Sigmoid colon (tissue), 7 donors: ENCODE results near the gene ANKH. TPM values are rescaled to one million over a fixed set of nuclear protein-coding genes. Genes with fewer than 3 reads are reported as not detected.

Experiments used
- DNase-seq: peaks from one replicate; pipeline ENCODE4 v3.0.0-alpha.2; 2019
- H3K27ac ChIP-seq, 4 donors: fragments of 200-600 bp; sonication (generic); one replicate each; pipeline ENCODE4 v1.5.1; 2016 to 2019; ENCODE audit warnings: mild to moderate bottlenecking in 1 of 4
- H3K27me3 ChIP-seq, 3 donors: fragments of 200-600 bp; sonication (generic); one replicate each; pipeline ENCODE4 v1.5.1; 2019; ENCODE audit warnings: mild to moderate bottlenecking in 1 of 3
- H3K36me3 ChIP-seq, 4 donors: fragments of 200-600 bp; sonication (generic); one replicate each; pipeline ENCODE4 v1.5.1; 2016 to 2019
- H3K4me1 ChIP-seq, 4 donors: fragments of 200-600 bp; sonication (generic); one replicate each; pipeline ENCODE4 v1.5.1; 2017 to 2019
- H3K4me3 ChIP-seq, 4 donors: fragments of 200-600 bp; sonication (generic); one replicate each; pipeline ENCODE4 v1.5.1; 2017 to 2019; ENCODE audit warnings: mild to moderate bottlenecking in 2 of 4, moderate library complexity in 1 of 4
- H3K9me3 ChIP-seq, 4 donors: fragments of 200-600 bp in 3 of 4; sonication (generic) in 3 of 4; one replicate each; pipeline versions ENCODE4 v1.5.1 to v1.6.1; 2013 to 2019
- EP300 ChIP-seq, 4 donors: sonication (generic); formaldehyde crosslinking; IDR thresholded peaks; one replicate each; pipeline ENCODE4 v1.6.1; 2017; ENCODE audit warnings: antibody characterized with exemption in 4 of 4
- POLR2A ChIP-seq, 2 donors: fragments of 450-650 bp; IDR thresholded peaks; one replicate each; pipeline ENCODE4 v1.6.1; 2016; ENCODE audit warnings: antibody characterized with exemption in 2 of 2, mild to moderate bottlenecking in 2 of 2, moderate library complexity in 2 of 2
- POLR2AphosphoS5 ChIP-seq, 4 donors: sonication (generic); formaldehyde crosslinking; IDR thresholded peaks; one replicate each; pipeline ENCODE4 v1.6.1; 2017; ENCODE audit warnings: antibody characterized with exemption in 4 of 4
- WGBS, 2 donors: extraction: QIAGEN DNeasy Blood & Tissue Kit; methylation state at CpG; one replicate each; pipeline ENCODE4 v1.1.7; 2013; 5-methylcytosine and 5-hydroxymethylcytosine counted together
- intact Hi-C: fragments of 100-400 bp; cut with DNase I; formaldehyde crosslinking; loops from one replicate; pipeline ENCODE4 v1.15.1; 2023
- polyA plus RNA-seq, 3 donors: library from polyadenylated mRNA; stranded (reverse); fragments of 200-250 nt; gene quantifications; one replicate each; pipeline ENCODE4 v1.2.3, GENCODE V29; 2013
- total RNA-seq, 4 donors: library from RNA; depleted of rRNA; stranded (reverse); fragments of >200 nt; gene quantifications; one replicate each; pipeline ENCODE4 v1.1.0, GENCODE V29; 2016
- TF ChIP-seq, protein P1 (sequence below), 4 experiments: fragments of 450-650 bp in 3 of 4; fragments of 200-600 bp in 1 of 4; IDR thresholded peaks; one replicate each; pipeline ENCODE4 v1.5.1; 2016 to 2019; ENCODE audit warnings: antibody characterized with exemption in 4 of 4, mild to moderate bottlenecking in 3 of 4, moderate library complexity in 2 of 4
- donor health status: healthy with polysubstance abuse.
- donor health status: Bipolar disorder and iron deficiency.
- donor health status: healthy.

The ANKH gene
- total and polyA plus RNA-seq, 7 donors = 16.4 to 49.9 (median 24.7) TPM

DNA sequence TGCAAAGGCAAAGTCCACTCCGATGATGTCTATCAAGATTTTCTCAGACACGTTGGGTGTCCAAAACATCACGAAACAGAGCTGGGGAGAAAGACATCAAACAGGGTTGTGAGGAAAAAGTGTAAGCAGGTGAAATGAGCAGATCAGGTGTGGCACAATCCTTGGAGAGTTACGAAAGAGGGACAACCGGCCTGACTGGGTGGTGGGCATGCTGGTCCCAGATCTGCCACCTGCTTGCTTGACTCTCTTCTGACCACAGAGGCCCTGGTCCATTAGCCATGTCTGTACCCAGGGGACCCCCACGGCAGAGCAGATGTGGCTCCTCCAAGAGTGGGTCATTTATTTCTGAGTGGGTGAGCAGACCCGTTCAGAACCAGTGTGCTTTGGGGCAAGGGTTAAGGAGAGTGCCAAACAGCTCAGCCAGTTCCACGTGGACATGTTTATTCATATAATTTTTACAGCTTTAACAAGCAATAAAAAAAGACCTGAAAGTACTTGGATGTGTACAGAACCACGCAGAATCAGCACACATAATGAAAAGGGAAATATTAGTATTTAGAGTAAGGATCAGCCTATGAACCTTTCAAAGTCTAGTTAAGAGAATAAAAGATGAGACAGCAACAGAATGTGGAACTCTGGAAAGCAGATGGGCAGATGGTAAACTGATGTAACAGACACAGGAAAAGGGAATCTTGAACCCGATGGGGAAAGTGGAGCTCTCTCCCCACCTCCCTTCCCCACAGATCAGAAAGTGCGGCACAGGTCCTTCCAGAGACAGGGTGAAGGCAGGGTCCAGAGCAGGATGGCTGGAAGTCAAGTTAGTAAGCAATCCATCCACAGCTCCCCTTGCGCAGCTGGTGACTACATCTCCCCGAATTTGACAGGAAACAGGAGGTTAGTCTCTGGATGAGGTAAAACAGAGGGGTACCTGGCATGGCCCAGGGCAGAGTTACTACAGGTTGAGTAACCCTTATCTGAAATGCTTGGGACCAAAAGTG lies 154.5 kb downstream of the ANKH start:
- 51 to 75% methylated on average over 13 of the region's 13 CpGs for WGBS, 2 donors
- Histone ChIP-seq H3K36me3 (peaks cover 0 to 45% (median 22%) of the 10 kb centered on the region in 4 donors), H3K4me1 (peaks cover 0 to 5% (median 0%) of the 10 kb centered on the region in 4 donors), H3K27me3 (no peaks in the 10 kb centered on the region), H3K9me3 (no peaks in the 10 kb centered on the region), H3K4me3 (no peak overlapping the region), H3K27ac (no peak overlapping the region)
- DNase-seq = no peak
- no peak for TF ChIP-seq POLR2AphosphoS5 (IDR thresholded peaks at IDR 0.05)
- TF ChIP-seq POLR2A (IDR thresholded peaks at IDR 0.05) = no peak
- intact Hi-C loops = no loop called here

DNA sequence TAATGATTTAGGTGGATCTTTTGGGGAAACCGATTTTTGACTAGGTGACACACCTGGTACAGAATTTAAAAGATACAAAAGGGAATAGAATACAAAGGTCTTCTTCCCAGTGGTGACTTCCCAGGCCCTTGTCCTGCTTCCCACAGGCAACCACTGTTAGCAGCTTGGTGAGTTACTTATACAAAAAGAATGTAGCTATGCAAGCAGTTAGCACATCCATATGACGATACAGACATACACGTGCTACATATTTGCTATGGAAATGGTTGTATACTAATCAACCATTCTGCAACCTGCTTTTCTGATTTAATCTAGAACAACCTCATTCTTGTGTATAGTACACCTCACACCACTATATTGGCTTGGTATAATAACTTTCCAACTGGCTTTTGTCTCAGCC lies 156.1 kb downstream of the ANKH start:
- intact Hi-C loops = no loop called here
- peaks cover 0 to 61% (median 23%) of the 10 kb centered on the region in 4 donors for H3K36me3 ChIP-seq
- 92 to 96% methylated on average over 3 of the region's 3 CpGs for WGBS, 2 donors
- peaks cover 0 to 5% (median 0%) of the 10 kb centered on the region in 4 donors for H3K4me1 ChIP-seq
- H3K9me3 ChIP-seq = no peaks in the 10 kb centered on the region
- no peak for DNase-seq
- H3K27me3 ChIP-seq = no peaks in the 10 kb centered on the region
- H3K27ac ChIP-seq = no peak overlapping the region
- no peak overlapping the region for H3K4me3 ChIP-seq
- TF ChIP-seq POLR2A (IDR thresholded peaks at IDR 0.05) (no peak), EP300 (IDR thresholded peaks at IDR 0.05) (no peak), POLR2AphosphoS5 (IDR thresholded peaks at IDR 0.05) (no peak)
- TF ChIP-seq, protein P1, sequence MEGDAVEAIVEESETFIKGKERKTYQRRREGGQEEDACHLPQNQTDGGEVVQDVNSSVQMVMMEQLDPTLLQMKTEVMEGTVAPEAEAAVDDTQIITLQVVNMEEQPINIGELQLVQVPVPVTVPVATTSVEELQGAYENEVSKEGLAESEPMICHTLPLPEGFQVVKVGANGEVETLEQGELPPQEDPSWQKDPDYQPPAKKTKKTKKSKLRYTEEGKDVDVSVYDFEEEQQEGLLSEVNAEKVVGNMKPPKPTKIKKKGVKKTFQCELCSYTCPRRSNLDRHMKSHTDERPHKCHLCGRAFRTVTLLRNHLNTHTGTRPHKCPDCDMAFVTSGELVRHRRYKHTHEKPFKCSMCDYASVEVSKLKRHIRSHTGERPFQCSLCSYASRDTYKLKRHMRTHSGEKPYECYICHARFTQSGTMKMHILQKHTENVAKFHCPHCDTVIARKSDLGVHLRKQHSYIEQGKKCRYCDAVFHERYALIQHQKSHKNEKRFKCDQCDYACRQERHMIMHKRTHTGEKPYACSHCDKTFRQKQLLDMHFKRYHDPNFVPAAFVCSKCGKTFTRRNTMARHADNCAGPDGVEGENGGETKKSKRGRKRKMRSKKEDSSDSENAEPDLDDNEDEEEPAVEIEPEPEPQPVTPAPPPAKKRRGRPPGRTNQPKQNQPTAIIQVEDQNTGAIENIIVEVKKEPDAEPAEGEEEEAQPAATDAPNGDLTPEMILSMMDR (IDR thresholded peaks at IDR 0.05) = no peak

- no peak overlapping the region for H3K4me3 ChIP-seq
- no peaks in the 10 kb centered on the region for H3K27me3 ChIP-seq
- H3K4me1 ChIP-seq = peaks cover 0 to 5% (median 0%) of the 10 kb centered on the region in 4 donors
- 96 to 98% methylated on average over 6 of the region's 6 CpGs for WGBS, 2 donors
- intact Hi-C loops = no loop called here
- DNase-seq = no peak
- H3K36me3 ChIP-seq = peaks cover 0 to 68% (median 23%) of the 10 kb centered on the region in 4 donors
- H3K27ac ChIP-seq = no peak overlapping the region
- H3K9me3 ChIP-seq = no peaks in the 10 kb centered on the region
- TF ChIP-seq POLR2A (IDR thresholded peaks at IDR 0.05) = no peak
Measured at GRCh38 chr5:14714706-14715105, 156.9 kb downstream of the ANKH start.

GRCh38 chr5:14713476-14714390 lies 157.8 kb downstream of the ANKH start:
- intact Hi-C loops = no loop called here
- H3K27ac ChIP-seq = no peak overlapping the region
- H3K9me3 ChIP-seq = no peaks in the 10 kb centered on the region
- peaks cover 0 to 77% (median 23%) of the 10 kb centered on the region in 4 donors for H3K36me3 ChIP-seq
- H3K4me3 ChIP-seq = no peak overlapping the region
- H3K27me3 ChIP-seq = no peaks in the 10 kb centered on the region
- WGBS, 2 donors = 91 to 95% methylated on average over 23 of the region's 23 CpGs
- TF ChIP-seq EP300 (IDR thresholded peaks at IDR 0.05) (no peak), POLR2A (IDR thresholded peaks at IDR 0.05) (no peak), POLR2AphosphoS5 (IDR thresholded peaks at IDR 0.05) (no peak)
- DNase-seq = no peak
- peaks cover 0 to 5% (median 0%) of the 10 kb centered on the region in 4 donors for H3K4me1 ChIP-seq

- 98% methylated on average over 17 of the region's 17 CpGs for WGBS, 2 donors
Measured at GRCh38 chr5:14712666-14713065, 158.9 kb downstream of the ANKH start.

More at GRCh38 chr5:14712666-14713065, 158.9 kb downstream of the ANKH start:
- DNase-seq = no peak
- intact Hi-C loops = no loop called here
- H3K9me3 ChIP-seq = no peaks in the 10 kb centered on the region
- H3K27me3 ChIP-seq = no peaks in the 10 kb centered on the region
- H3K27ac ChIP-seq = no peak overlapping the region
- H3K36me3 ChIP-seq = peaks cover 0 to 86% (median 24%) of the 10 kb centered on the region in 4 donors
- TF ChIP-seq EP300 (IDR thresholded peaks at IDR 0.05) (no peak), POLR2AphosphoS5 (IDR thresholded peaks at IDR 0.05) (no peak), POLR2A (IDR thresholded peaks at IDR 0.05) (no peak)
- TF ChIP-seq, protein P1 (IDR thresholded peaks at IDR 0.05) = no peak
- peaks cover 0 to 5% (median 0%) of the 10 kb centered on the region in 4 donors for H3K4me1 ChIP-seq
- H3K4me3 ChIP-seq = no peak overlapping the region
